HCT116 (cell line): ENCODE measurements around the gene CGGBP1. TPM values are rescaled to one million over a fixed set of nuclear protein-coding genes. Genes with fewer than 3 reads are reported as not detected.

Experiments used
- ATAC-seq: fragments of 200-7000 bp; cut with Tn5 transposase; 2 replicates; pipeline ENCODE4 v1.9.1; 2020; ENCODE audit warnings: mild to moderate bottlenecking, moderate library complexity
- BruUV-seq: library from RNA; stranded (reverse); fragments of 400-500 nt; replicated peaks from 2 replicates; lab custom pipeline; 2021; lab: Mats Ljungman, UMichigan
- CTCF ChIA-PET: fragments of 300-600 bp; sonication (Branson Sonifier 250); formaldehyde crosslinking; loops from one replicate; lab custom pipeline; 2021; ENCODE audit warnings: antibody characterized with exemption; lab: Charles Lee
- POLR2A ChIA-PET: fragments of 300-600, 350-600 bp; sonication (Branson Sonifier 250); formaldehyde crosslinking; loops from one replicate; lab custom pipeline; 2021; ENCODE audit warnings: antibody characterized with exemption; lab: Charles Lee
- RAD21 ChIA-PET, 2 experiments: fragments of 300-600 bp; sonication (Branson Sonifier 250); formaldehyde crosslinking; loops; one replicate each; lab custom pipeline; 2023; ENCODE audit warnings: low total read pairs in 2 of 2; ENCODE audit not compliant: uncharacterized antibody in 2 of 2, unreplicated experiment in 2 of 2, low non-redundant PET in 1 of 2; lab: Charles Lee
- DNase-seq: peaks from one replicate; pipeline ENCODE4 v3.0.0-alpha.2; 2010; ENCODE audit warnings: low read depth, low spot score
- H2AFZ ChIP-seq: fragments of 200-600 bp; shearing (Covaris generic), sonication (generic); 2 replicates; pipeline ENCODE4 v1.6.1; 2017; ENCODE audit warnings: low read depth, mixed run types, mixed read lengths, antibody characterized with exemption, low read length; ENCODE audit not compliant: poor library complexity, severe bottlenecking
- H3K27ac ChIP-seq: 2 replicates; pipeline ENCODE4 v1.5.1; 2012; ENCODE audit warnings: low read depth, low read length
- H3K27me3 ChIP-seq: fragments of 200-600 bp; sonication (generic); 2 replicates; pipeline ENCODE4 v1.6.1; 2016; ENCODE audit warnings: mixed run types, low read length, mixed read lengths; ENCODE audit not compliant: insufficient read depth
- H3K36me3 ChIP-seq, 2 experiments: fragments of 200-500 bp in 1 of 2; fragments of 200-600 bp in 1 of 2; sonication (Bioruptor generic) in 1 of 2; sonication (generic) in 1 of 2; 2 replicates each; pipeline versions ENCODE4 v1.5.1 to v1.6.1; 2014 to 2016; ENCODE audit warnings: low read length in 2 of 2, inconsistent platforms in 1 of 2, mixed read lengths in 1 of 2, mixed run types in 1 of 2; ENCODE audit not compliant: insufficient read depth in 2 of 2, control insufficient read depth in 1 of 2
- H3K4me1 ChIP-seq, 2 experiments: fragments of 200-600 bp in 1 of 2; sonication (generic) in 1 of 2; 2 replicates each; pipeline versions ENCODE4 v1.5.1 to v1.6.1; 2012 to 2017; ENCODE audit warnings: low read length in 2 of 2, inconsistent platforms in 1 of 2, mild to moderate bottlenecking in 1 of 2, mixed read lengths in 1 of 2, mixed run types in 1 of 2, moderate library complexity in 1 of 2; ENCODE audit not compliant: insufficient read depth in 2 of 2, control insufficient read depth in 1 of 2
- H3K4me2 ChIP-seq: fragments of 200-600 bp; sonication (generic); 2 replicates; pipeline ENCODE4 v1.6.1; 2017; ENCODE audit warnings: mixed run types, low read length, mixed read lengths
- H3K4me3 ChIP-seq, 2 experiments: fragments of 200-600 bp in 1 of 2; sonication (generic) in 1 of 2; replicated peaks in 1 of 2; 2 replicates each; pipeline ENCODE4 v1.5.1; 2011 to 2016; ENCODE audit warnings: low read length in 2 of 2, control low read depth in 1 of 2, low read depth in 1 of 2, mild to moderate bottlenecking in 1 of 2, mixed read lengths in 1 of 2, mixed run types in 1 of 2
- H3K79me2 ChIP-seq: fragments of 200-600 bp; sonication (generic); 2 replicates; pipeline ENCODE4 v1.6.1; 2017; ENCODE audit warnings: mild to moderate bottlenecking, mixed run types, low read length, moderate library complexity, mixed read lengths; ENCODE audit not compliant: insufficient read depth
- H3K9ac ChIP-seq: fragments of 200-600 bp; sonication (generic); 2 replicates; pipeline ENCODE4 v1.6.1; 2016; ENCODE audit warnings: low read length, mixed read lengths
- H3K9me2 ChIP-seq: fragments of 200-600 bp; sonication (generic), shearing (Covaris generic); 2 replicates; pipeline ENCODE4 v1.6.1; 2017; ENCODE audit warnings: mixed run types, mild to moderate bottlenecking, moderate library complexity; ENCODE audit not compliant: insufficient read depth
- H3K9me3 ChIP-seq, 2 experiments: fragments of 200-500 bp in 1 of 2; fragments of 200-600 bp in 1 of 2; sonication (Bioruptor generic) in 1 of 2; sonication (generic) in 1 of 2; 2 replicates each; pipeline ENCODE4 v1.6.1; 2014 to 2017; ENCODE audit warnings: low read length in 2 of 2, mixed read lengths in 2 of 2, inconsistent platforms in 1 of 2, low read depth in 1 of 2, mild to moderate bottlenecking in 1 of 2, mixed run types in 1 of 2, moderate library complexity in 1 of 2; ENCODE audit not compliant: control insufficient read depth in 1 of 2, insufficient read depth in 1 of 2
- H4K20me1 ChIP-seq: fragments of 200-600 bp; sonication (generic), shearing (Covaris generic); 2 replicates; pipeline ENCODE4 v1.6.1; 2017; ENCODE audit warnings: mixed run types, mild to moderate bottlenecking, moderate library complexity; ENCODE audit not compliant: insufficient read depth
- CBX3 ChIP-seq: IDR thresholded peaks from 2 replicates; pipeline ENCODE4 v1.6.1; 2012; ENCODE audit warnings: low read depth
- CEBPB ChIP-seq: IDR thresholded peaks from 2 replicates; pipeline ENCODE4 v1.6.1; 2012; ENCODE audit warnings: low read depth
- CTCF ChIP-seq, 3 experiments: fragments of 200-600 bp in 1 of 3; sonication (generic) in 1 of 3; IDR thresholded peaks in 2 of 3; conservative IDR thresholded peaks in 1 of 3; 2 replicates each; pipeline ENCODE4 v1.5.1; 2012 to 2017; ENCODE audit warnings: low read depth in 2 of 3, low read length in 2 of 3, antibody characterized with exemption in 1 of 3, borderline replicate concordance in 1 of 3, control low read depth in 1 of 3, mild to moderate bottlenecking in 1 of 3, mixed read lengths in 1 of 3, mixed run types in 1 of 3, moderate library complexity in 1 of 3; ENCODE audit not compliant: insufficient read depth in 1 of 3
- EGR1 ChIP-seq: IDR thresholded peaks from 2 replicates; pipeline ENCODE4 v1.6.1; 2012; ENCODE audit warnings: low read depth
- EZH2 ChIP-seq: fragments of 200-600 bp; sonication (generic); IDR thresholded peaks from 2 replicates; pipeline ENCODE4 v1.6.1; 2017; ENCODE audit warnings: antibody characterized with exemption, mixed run types
- FOSL1 ChIP-seq: IDR thresholded peaks from 2 replicates; pipeline ENCODE4 v1.6.1; 2012; ENCODE audit warnings: low read depth
- JUND ChIP-seq: IDR thresholded peaks from 2 replicates; pipeline ENCODE4 v1.6.1; 2012
- POLR2AphosphoS5 ChIP-seq: IDR thresholded peaks from 2 replicates; pipeline ENCODE4 v1.6.1; 2011; ENCODE audit warnings: mild to moderate bottlenecking, low read depth, low read length, moderate library complexity
- RAD21 ChIP-seq: IDR thresholded peaks from 2 replicates; pipeline ENCODE4 v1.6.1; 2012; ENCODE audit warnings: low read depth, mild to moderate bottlenecking
- SIN3A ChIP-seq: IDR thresholded peaks from 2 replicates; pipeline ENCODE4 v1.6.1; 2012; ENCODE audit warnings: low read depth
- SRF ChIP-seq: IDR thresholded peaks from 2 replicates; pipeline ENCODE4 v1.6.1; 2012; ENCODE audit warnings: low read depth
- YY1 ChIP-seq: IDR thresholded peaks from 2 replicates; pipeline ENCODE4 v1.6.1; 2011; ENCODE audit warnings: low read length, low read depth, moderate library complexity, mild to moderate bottlenecking; ENCODE audit not compliant: insufficient replicate concordance; ENCODE audit errors: extremely low read depth
- ZFX ChIP-seq: fragments of 450-650 bp; IDR thresholded peaks from 2 replicates; pipeline ENCODE4 v1.6.1; 2017
- ZNF274 ChIP-seq: fragments of 200-500 bp; sonication (Bioruptor generic); IDR thresholded peaks from 2 replicates; pipeline ENCODE4 v1.6.1; 2014; ENCODE audit warnings: mild to moderate bottlenecking, low read depth, low read length, inconsistent platforms
- intact Hi-C: fragments of 100-400 bp; cut with micrococcal nuclease; formaldehyde crosslinking; loops from 2 replicates; pipeline ENCODE4 v1.10.0; 2022
- total RNA-seq: library from RNA; stranded (reverse); gene quantifications from one replicate; pipeline ENCODE4 v1.2.1, GENCODE V29; 2021; ENCODE audit not compliant: unreplicated experiment
- TF ChIP-seq, protein P1 (sequence below): IDR thresholded peaks from 2 replicates; pipeline ENCODE4 v1.6.1; 2011; ENCODE audit warnings: mild to moderate bottlenecking, low read length, moderate library complexity; ENCODE audit not compliant: insufficient replicate concordance; ENCODE audit errors: extremely low read depth
- TF ChIP-seq, protein P2 (sequence below): IDR thresholded peaks from 2 replicates; pipeline ENCODE4 v1.6.1; 2012
- TF ChIP-seq, protein P3 (sequence below): IDR thresholded peaks from 2 replicates; pipeline ENCODE4 v1.6.1; 2012

Gene CGGBP1
- total RNA-seq, 1 experiment from 2014 or later, result 52.7 TPM

GRCh38 chr3:88059380-88060170 lies 770 bp upstream of the CGGBP1 start:
- no peaks in the 10 kb centered on the region; the same call in 1 of the 2 replicates for H4K20me1 ChIP-seq
- RAD21 ChIA-PET, result no interaction called here
- no peak for TF ChIP-seq RAD21
- TF ChIP-seq YY1, result no peak
- no peak; the same call in none of the 2 replicates for TF ChIP-seq POLR2AphosphoS5
- TF ChIP-seq, protein P1, sequence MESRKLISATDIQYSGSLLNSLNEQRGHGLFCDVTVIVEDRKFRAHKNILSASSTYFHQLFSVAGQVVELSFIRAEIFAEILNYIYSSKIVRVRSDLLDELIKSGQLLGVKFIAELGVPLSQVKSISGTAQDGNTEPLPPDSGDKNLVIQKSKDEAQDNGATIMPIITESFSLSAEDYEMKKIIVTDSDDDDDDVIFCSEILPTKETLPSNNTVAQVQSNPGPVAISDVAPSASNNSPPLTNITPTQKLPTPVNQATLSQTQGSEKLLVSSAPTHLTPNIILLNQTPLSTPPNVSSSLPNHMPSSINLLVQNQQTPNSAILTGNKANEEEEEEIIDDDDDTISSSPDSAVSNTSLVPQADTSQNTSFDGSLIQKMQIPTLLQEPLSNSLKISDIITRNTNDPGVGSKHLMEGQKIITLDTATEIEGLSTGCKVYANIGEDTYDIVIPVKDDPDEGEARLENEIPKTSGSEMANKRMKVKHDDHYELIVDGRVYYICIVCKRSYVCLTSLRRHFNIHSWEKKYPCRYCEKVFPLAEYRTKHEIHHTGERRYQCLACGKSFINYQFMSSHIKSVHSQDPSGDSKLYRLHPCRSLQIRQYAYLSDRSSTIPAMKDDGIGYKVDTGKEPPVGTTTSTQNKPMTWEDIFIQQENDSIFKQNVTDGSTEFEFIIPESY, result no peak
- TF ChIP-seq CEBPB, result no peak
- no peak for TF ChIP-seq EGR1
- TF ChIP-seq, protein P2, sequence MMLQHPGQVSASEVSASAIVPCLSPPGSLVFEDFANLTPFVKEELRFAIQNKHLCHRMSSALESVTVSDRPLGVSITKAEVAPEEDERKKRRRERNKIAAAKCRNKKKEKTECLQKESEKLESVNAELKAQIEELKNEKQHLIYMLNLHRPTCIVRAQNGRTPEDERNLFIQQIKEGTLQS, result no peak
- TF ChIP-seq JUND, result no peak
- TF ChIP-seq ZFX, result no peak
- TF ChIP-seq SIN3A, result no peak
- TF ChIP-seq SRF, result no peak
- TF ChIP-seq EZH2, result no peak
- TF ChIP-seq, protein P3, sequence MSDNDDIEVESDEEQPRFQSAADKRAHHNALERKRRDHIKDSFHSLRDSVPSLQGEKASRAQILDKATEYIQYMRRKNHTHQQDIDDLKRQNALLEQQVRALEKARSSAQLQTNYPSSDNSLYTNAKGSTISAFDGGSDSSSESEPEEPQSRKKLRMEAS, result no peak; the same call in 1 of the 2 replicates
- TF ChIP-seq CBX3, result no peak
- no peak for TF ChIP-seq CTCF (IDR thresholded peaks at IDR 0.05 in 2 of 3, conservative IDR thresholded peaks at IDR 0.05 in 1 of 3; ENCODE audit: borderline replicate concordance in 1 of 3, insufficient read depth in 1 of 3, low read depth in 2 of 3, low read length in 2 of 3)
- no peak for TF ChIP-seq FOSL1
- TF ChIP-seq ZNF274, result no peak
- peak overlapping the region; percentile 73 for H3K27ac ChIP-seq
- ATAC-seq (peak; percentile 26), DNase-seq (no peak)
- POLR2A ChIA-PET, result interaction anchor here (1.4 kb wide), 1 partner anchor 49 kb away, joined by 4 read pairs; no protein-coding TSS in a partner anchor
- H3K27me3 ChIP-seq, result no peaks in the 10 kb centered on the region
- BruUV-seq, result TSS peak; percentile 37
- H3K79me2 ChIP-seq, result peaks cover 72% of the 10 kb centered on the region
- H3K9ac ChIP-seq, result peak overlapping the region; percentile 75
- H3K9me2 ChIP-seq, result no peaks in the 10 kb centered on the region
- peak overlapping the region; percentile 90 to 92 for H3K4me3 ChIP-seq
- peaks cover 0 to 15% of the 10 kb centered on the region in 2 experiments; a peak in 2 of 4 replicates for H3K4me1 ChIP-seq
- H2AFZ ChIP-seq, result no peak overlapping the region
- peaks cover 6 to 13% of the 10 kb centered on the region in 2 experiments for H3K36me3 ChIP-seq
- H3K4me2 ChIP-seq, result peak overlapping the region; percentile 88
- CTCF ChIA-PET, result interaction anchor here (0.9 kb wide), 1 partner anchor 709 kb away, joined by 3 read pairs; no protein-coding TSS in a partner anchor
- H3K9me3 ChIP-seq, result no peaks in the 10 kb centered on the region
- intact Hi-C loops, result loop anchor here (2.0 kb wide), 1 partner anchor 89 kb away; the partner anchor contains the start of gene C3orf38
